Measurements from ENCODE around the gene BMP7. TPM values are rescaled to one million over a fixed set of nuclear protein-coding genes. Genes with fewer than 3 reads are reported as not detected.

BMP7 gene
- polyA plus RNA-seq, 1 experiment, result not detected

DNA sequence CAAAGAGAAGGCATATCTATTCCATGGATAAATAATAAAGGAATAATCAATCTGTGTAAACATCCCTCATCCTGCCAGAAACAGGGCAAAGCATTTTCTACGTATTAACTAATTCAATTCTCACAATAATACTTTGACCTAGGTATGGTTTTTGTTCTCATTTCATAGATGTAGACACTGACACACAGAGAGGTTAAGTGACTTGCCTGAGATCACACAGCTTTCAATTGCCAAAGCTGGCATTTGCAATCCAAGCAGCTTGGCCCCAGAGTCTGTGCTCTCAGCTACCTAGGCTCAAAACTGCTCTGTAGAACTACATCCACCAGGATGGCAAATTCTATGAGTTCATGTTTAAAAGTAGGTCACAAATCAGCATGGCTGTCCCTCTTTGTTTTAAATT lies 124.9 kb downstream of the BMP7 start:
- ChIA-PET CTCF (no interaction called here), POLR2A (no interaction called here)
- H3K27me3 ChIP-seq (ENCODE audit: control insufficient read depth, insufficient read depth, low read length), result peaks cover 5% of the 10 kb centered on the region
- TF ChIP-seq, protein P1, sequence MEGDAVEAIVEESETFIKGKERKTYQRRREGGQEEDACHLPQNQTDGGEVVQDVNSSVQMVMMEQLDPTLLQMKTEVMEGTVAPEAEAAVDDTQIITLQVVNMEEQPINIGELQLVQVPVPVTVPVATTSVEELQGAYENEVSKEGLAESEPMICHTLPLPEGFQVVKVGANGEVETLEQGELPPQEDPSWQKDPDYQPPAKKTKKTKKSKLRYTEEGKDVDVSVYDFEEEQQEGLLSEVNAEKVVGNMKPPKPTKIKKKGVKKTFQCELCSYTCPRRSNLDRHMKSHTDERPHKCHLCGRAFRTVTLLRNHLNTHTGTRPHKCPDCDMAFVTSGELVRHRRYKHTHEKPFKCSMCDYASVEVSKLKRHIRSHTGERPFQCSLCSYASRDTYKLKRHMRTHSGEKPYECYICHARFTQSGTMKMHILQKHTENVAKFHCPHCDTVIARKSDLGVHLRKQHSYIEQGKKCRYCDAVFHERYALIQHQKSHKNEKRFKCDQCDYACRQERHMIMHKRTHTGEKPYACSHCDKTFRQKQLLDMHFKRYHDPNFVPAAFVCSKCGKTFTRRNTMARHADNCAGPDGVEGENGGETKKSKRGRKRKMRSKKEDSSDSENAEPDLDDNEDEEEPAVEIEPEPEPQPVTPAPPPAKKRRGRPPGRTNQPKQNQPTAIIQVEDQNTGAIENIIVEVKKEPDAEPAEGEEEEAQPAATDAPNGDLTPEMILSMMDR (IDR thresholded peaks at IDR 0.05; ENCODE audit: insufficient read depth, low read depth, low read length), result no peak
- no peak for DNase-seq (ENCODE audit: low read depth)
- no peak overlapping the region for H3K4me3 ChIP-seq (ENCODE audit: low read depth, low read length)
- no peaks in the 10 kb centered on the region for H3K36me3 ChIP-seq (ENCODE audit: control insufficient read depth, insufficient read depth, low read length)

DNA sequence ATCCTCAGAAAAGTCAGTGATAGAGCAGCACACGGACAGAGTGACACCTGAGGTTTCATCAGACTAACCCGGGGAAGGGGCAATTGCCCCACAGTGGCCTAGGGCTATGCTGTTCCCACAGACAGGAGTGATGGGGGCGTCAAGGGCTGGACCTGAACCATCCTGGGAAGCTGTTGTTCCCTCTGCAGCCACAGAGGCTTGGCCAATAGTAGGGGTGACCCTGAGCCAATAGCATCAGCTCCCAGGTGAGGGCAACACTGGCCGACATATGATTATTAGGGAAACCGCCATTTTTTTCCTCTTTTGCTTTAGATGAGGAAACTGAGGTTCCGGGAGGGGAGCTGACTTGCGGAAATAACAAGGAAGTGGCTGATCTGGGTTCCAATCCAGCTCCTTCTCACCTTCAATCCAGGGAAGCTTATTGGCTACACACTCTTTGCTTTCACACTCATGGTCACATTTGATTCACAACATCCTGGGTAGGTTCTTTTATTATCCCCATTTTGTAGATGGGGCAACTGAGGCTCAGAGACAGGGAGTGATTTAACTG lies 126.0 kb downstream of the BMP7 start:
- Histone ChIP-seq H3K27me3 (ENCODE audit: control insufficient read depth, insufficient read depth, low read length) (peaks cover 5% of the 10 kb centered on the region), H3K36me3 (ENCODE audit: control insufficient read depth, insufficient read depth, low read length) (no peaks in the 10 kb centered on the region), H3K4me3 (ENCODE audit: low read depth, low read length) (no peak overlapping the region)
- DNase-seq (ENCODE audit: low read depth), result no peak
- TF ChIP-seq, protein P1 (IDR thresholded peaks at IDR 0.05; ENCODE audit: insufficient read depth, low read depth, low read length), result no peak
- CTCF ChIA-PET, result no interaction called here
- POLR2A ChIA-PET, result no interaction called here

DNA sequence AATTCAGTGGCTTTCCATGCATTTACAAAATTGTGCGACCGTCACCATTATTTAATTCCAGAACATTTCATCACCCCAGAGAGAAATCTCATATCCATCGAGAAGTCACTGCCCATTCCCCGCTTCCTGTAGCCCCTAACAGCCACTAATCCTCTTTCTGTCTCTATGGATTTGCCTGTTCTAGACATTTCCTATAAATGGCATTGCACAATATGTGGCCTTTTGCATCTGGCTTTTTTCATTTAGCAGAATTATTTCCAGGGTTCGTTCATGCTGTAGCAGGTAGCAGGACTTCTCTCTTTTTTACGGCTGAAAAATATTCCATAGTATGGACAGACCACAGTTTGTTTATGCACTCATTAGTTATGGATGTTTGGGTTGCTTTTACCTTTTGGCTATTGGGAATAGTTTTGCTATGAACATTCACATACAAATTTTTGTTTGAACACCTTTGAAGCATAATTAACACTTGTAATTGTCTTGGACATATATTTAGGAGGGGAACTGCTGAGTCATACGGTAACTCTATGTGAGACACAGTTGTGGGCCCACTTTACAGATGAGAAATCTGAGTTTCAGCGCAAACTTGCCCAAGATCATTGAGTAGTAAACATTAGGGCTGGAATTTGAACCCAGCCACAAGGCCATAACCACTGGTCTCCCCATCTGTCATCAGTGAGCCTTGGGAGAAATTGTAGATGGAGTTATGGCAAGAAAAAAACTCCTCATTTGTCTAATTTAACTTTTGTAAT lies 126.9 kb downstream of the BMP7 start:
- no peak overlapping the region for H3K4me3 ChIP-seq (ENCODE audit: low read depth, low read length)
- ChIA-PET CTCF (no interaction called here), POLR2A (no interaction called here)
- DNase-seq (ENCODE audit: low read depth), result no peak
- H3K36me3 ChIP-seq (ENCODE audit: control insufficient read depth, insufficient read depth, low read length), result no peaks in the 10 kb centered on the region
- H3K27me3 ChIP-seq (ENCODE audit: control insufficient read depth, insufficient read depth, low read length), result peaks cover 7% of the 10 kb centered on the region
- TF ChIP-seq, protein P1 (IDR thresholded peaks at IDR 0.05; ENCODE audit: insufficient read depth, low read depth, low read length), result no peak

DNA sequence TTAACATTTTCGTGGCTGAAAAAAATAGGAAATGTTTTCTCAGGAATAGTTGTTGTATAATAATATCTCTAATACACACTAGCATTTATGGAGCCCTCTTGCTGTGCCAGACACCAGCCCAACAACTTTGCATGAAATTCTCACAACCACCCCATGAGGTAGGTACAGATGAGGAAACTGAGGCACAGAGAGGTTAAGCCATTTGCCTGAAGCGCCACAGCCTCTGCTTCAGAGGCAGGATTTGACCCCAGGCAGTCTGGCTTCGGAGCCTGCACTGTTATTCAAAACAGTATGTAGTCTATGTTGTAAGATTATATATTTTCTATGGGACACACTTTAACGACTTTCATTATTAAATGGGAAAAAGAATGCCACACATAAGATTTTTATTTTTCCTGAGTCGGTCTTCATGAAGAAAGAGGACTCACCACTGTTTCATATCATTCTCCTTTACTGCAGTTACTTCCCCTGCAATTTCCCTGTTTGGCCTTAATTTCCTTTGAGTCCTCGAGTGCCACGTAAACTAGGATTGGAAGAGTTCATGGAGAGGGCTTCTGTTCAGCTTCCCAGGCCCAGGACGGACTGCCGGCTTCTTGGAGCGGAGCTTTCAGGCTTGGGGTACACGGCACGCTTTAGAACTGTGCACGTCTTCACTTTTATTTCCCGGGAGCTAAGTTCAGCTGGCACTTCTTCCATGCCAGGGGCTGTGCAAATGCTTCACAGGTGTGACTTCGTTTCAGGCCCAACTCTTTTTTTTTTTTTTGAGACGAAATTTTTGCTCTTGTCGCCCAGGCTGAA lies 128.0 kb downstream of the BMP7 start:
- CTCF ChIA-PET, result interaction anchor here (0.5 kb wide), 1 partner anchor 19 kb away, joined by 3 read pairs; no protein-coding TSS in a partner anchor
- POLR2A ChIA-PET, result no interaction called here
- Histone ChIP-seq H3K27me3 (ENCODE audit: control insufficient read depth, insufficient read depth, low read length) (peaks cover 7% of the 10 kb centered on the region), H3K36me3 (ENCODE audit: control insufficient read depth, insufficient read depth, low read length) (no peaks in the 10 kb centered on the region), H3K4me3 (ENCODE audit: low read depth, low read length) (no peak overlapping the region)
- TF ChIP-seq, protein P1 (IDR thresholded peaks at IDR 0.05; ENCODE audit: insufficient read depth, low read depth, low read length), result no peak
- no peak for DNase-seq (ENCODE audit: low read depth)

DNA sequence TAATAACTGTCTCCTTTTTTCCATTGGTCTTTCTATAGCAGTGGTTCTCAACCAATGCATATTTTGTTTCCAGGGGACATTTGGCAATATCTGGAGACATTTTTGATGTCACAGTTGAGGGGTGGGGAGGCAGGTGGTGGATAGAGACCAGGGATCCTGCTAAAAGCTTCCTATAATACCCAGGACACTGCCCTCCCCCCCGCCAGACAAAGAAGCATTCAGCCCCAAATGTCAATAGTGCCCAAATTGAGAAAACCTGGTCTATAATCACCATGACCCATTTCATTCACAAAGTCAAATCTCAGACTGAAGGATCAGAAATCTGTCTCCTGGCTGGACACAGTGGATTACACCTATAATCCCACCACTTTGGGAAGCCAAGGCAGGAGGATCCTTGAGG lies 128.8 kb downstream of the BMP7 start:
- peaks cover 4% of the 10 kb centered on the region for H3K27me3 ChIP-seq (ENCODE audit: control insufficient read depth, insufficient read depth, low read length)
- POLR2A ChIA-PET, result no interaction called here
- CTCF ChIA-PET, result no interaction called here

More for the DNA sequence above, 128.8 kb downstream of the BMP7 start:
- Histone ChIP-seq H3K4me3 (ENCODE audit: low read depth, low read length) (no peak overlapping the region), H3K36me3 (ENCODE audit: control insufficient read depth, insufficient read depth, low read length) (no peaks in the 10 kb centered on the region)
- TF ChIP-seq, protein P1 (IDR thresholded peaks at IDR 0.05; ENCODE audit: insufficient read depth, low read depth, low read length), result no peak
- no peak for DNase-seq (ENCODE audit: low read depth)
